GM12878 (cell line): Measurements from ENCODE around the gene NTF3. TPM values are rescaled to one million over a fixed set of nuclear protein-coding genes. Genes with fewer than 3 reads are reported as not detected.

ENCODE experiments used
- ATAC-seq: fragments of 200-7000 bp; cut with Tn5 transposase; 3 replicates; pipeline ENCODE4 v1.9.1; 2020; ENCODE audit warnings: mild to moderate bottlenecking, moderate library complexity
- BruUV-seq: library from RNA; stranded (reverse); fragments of 400-500 nt; replicated peaks from 2 replicates; lab custom pipeline; 2021; lab: Mats Ljungman, UMichigan
- CTCF ChIA-PET: fragments of 300-600 bp; sonication (Branson Sonifier 250); formaldehyde crosslinking; extraction: SDS; loops from one replicate; lab custom pipeline; 2021; ENCODE audit warnings: inconsistent platforms; lab: Yijun Ruan, JAX
- POLR2A ChIA-PET: fragments of 350-600 bp; formaldehyde crosslinking; extraction: SDS; loops from one replicate; lab custom pipeline; 2021; ENCODE audit warnings: inconsistent platforms; lab: Charles Lee
- RAD21 ChIA-PET: fragments of 300-600 bp; sonication (Branson Sonifier 250); formaldehyde crosslinking; loops from one replicate; lab custom pipeline; 2023; ENCODE audit warnings: antibody characterized with exemption; ENCODE audit not compliant: unreplicated experiment; lab: Charles Lee
- SMC1A ChIA-PET: fragments of 300-600 bp; sonication (Branson Sonifier 250); formaldehyde crosslinking; loops from one replicate; lab custom pipeline; 2023; ENCODE audit not compliant: unreplicated experiment, uncharacterized antibody; lab: Charles Lee
- DNase-seq: peaks from one replicate; pipeline ENCODE4 v3.0.0-alpha.2; 2011; ENCODE audit warnings: low read depth, low spot score
- FAIRE-seq: peaks from 3 replicates; lab custom pipeline; 2011; peaks lifted over from hg19 to GRCh38; lab: Jason Lieb, UNC
- H2AFZ ChIP-seq: 2 replicates; pipeline ENCODE4 v1.6.0; 2011; ENCODE audit warnings: low read depth, low read length, control low read depth; ENCODE audit not compliant: control insufficient read depth
- H3K27ac ChIP-seq: 2 replicates; pipeline ENCODE4 v1.5.1; 2011; ENCODE audit warnings: control low read depth; ENCODE audit not compliant: control insufficient read depth, insufficient read depth
- H3K27me3 ChIP-seq, 2 experiments: replicated peaks in 1 of 2; 2 replicates each; pipeline versions ENCODE4 v1.6.0 to v1.6.1; 2011; ENCODE audit warnings: low read length in 1 of 2; ENCODE audit not compliant: control insufficient read depth in 2 of 2, insufficient read depth in 2 of 2
- H3K36me3 ChIP-seq, 2 experiments: 2 replicates each; pipeline ENCODE4 v1.5.1; 2011; ENCODE audit warnings: low read length in 1 of 2; ENCODE audit not compliant: control insufficient read depth in 2 of 2, insufficient read depth in 2 of 2
- H3K4me1 ChIP-seq: 2 replicates; pipeline ENCODE4 v1.6.1; 2011; ENCODE audit warnings: mild to moderate bottlenecking, low read length, moderate library complexity, mixed read lengths; ENCODE audit not compliant: control insufficient read depth, insufficient read depth
- H3K4me2 ChIP-seq: 2 replicates; pipeline ENCODE4 v1.6.0; 2011; ENCODE audit warnings: control low read depth; ENCODE audit not compliant: control insufficient read depth, insufficient read depth
- H3K4me3 ChIP-seq: fragments of 200-600 bp; sonication (generic); 2 replicates; pipeline ENCODE4 v1.5.1; 2016
- H3K79me2 ChIP-seq: 2 replicates; pipeline ENCODE4 v1.6.0; 2011; ENCODE audit warnings: low read length; ENCODE audit not compliant: control insufficient read depth, insufficient read depth
- H3K9ac ChIP-seq: 2 replicates; pipeline ENCODE4 v1.8.0; 2011; ENCODE audit warnings: low read length, control low read depth, mixed read lengths; ENCODE audit not compliant: control insufficient read depth, insufficient read depth
- H3K9me3 ChIP-seq: replicated peaks from 3 replicates; pipeline ENCODE4 v1.5.1; 2011; ENCODE audit warnings: mild to moderate bottlenecking, low read length; ENCODE audit not compliant: control insufficient read depth, insufficient read depth
- H4K20me1 ChIP-seq: 2 replicates; pipeline ENCODE4 v1.6.0; 2011; ENCODE audit not compliant: control insufficient read depth, insufficient read depth
- EP300 ChIP-seq, 2 experiments: fragments of 150-350 bp in 1 of 2; IDR thresholded peaks; 2 replicates each; pipeline ENCODE4 v1.6.1; 2011 to 2012; ENCODE audit warnings: low read depth in 2 of 2, low read length in 2 of 2, borderline replicate concordance in 1 of 2, improper control_type of control experiment in 1 of 2, inconsistent platforms in 1 of 2; ENCODE audit not compliant: control insufficient read depth in 1 of 2
- NFXL1 ChIP-seq: fragments of 450-650 bp; IDR thresholded peaks from 2 replicates; pipeline ENCODE4 v1.6.1; 2017; ENCODE audit warnings: antibody characterized with exemption, mild to moderate bottlenecking, borderline replicate concordance
- NR2C1 ChIP-seq: fragments of 450-650 bp; IDR thresholded peaks from 2 replicates; pipeline ENCODE4 v1.6.1; 2017; ENCODE audit warnings: antibody characterized with exemption, mild to moderate bottlenecking, moderate library complexity
- PAX5 ChIP-seq: IDR thresholded peaks from 2 replicates; pipeline ENCODE4 v1.6.1; 2011; ENCODE audit warnings: low read depth, low read length, borderline replicate concordance
- PBX3 ChIP-seq: IDR thresholded peaks from 2 replicates; pipeline ENCODE4 v1.6.1; 2011; ENCODE audit warnings: mild to moderate bottlenecking, low read depth, low read length, moderate library complexity; ENCODE audit not compliant: insufficient replicate concordance
- YBX1 ChIP-seq: fragments of 450-650 bp; IDR thresholded peaks from 2 replicates; pipeline ENCODE4 v1.6.1; 2016; ENCODE audit warnings: antibody characterized with exemption
- WGBS: methylation state at CpG from one replicate; pipeline ENCODE4 v1.1.6; 2016; ENCODE audit warnings: low lambda C conversion rate; ENCODE audit not compliant: insufficient replicate concordance, insufficient coverage; ENCODE audit errors: missing lambda C conversion rate; 5-methylcytosine and 5-hydroxymethylcytosine counted together
- in situ Hi-C: fragments of 300-500 bp; cut with MboI; formaldehyde crosslinking; loops from 9 replicates; pipeline ENCODE4 v1.14.3; 2018; ENCODE audit warnings: mixed read lengths
- intact Hi-C: fragments of 100-400 bp; cut with micrococcal nuclease; formaldehyde crosslinking; loops from one replicate; pipeline ENCODE4 v1.14.2; 2022; ENCODE audit not compliant: unreplicated experiment
- polyA plus RNA-seq, 11 experiments: library from polyadenylated mRNA; depleted of rRNA in 4 of 11; unstranded in 6 of 11; stranded (reverse) in 5 of 11; fragments of >200 nt; fragmentation: Nextera tagmentation in 4 of 11; fragmentation: Illumina TruSeq in 1 of 11; extraction: Ambion mirVana in 4 of 11; extraction: Trizol in 1 of 11; gene quantifications; 1 replicate in 1 of 11; 2 replicates in 10 of 11; pipeline versions ENCODE4 v1.2.1 to v1.2.3, GENCODE V29; 2011 to 2016; ENCODE audit warnings: inconsistent platforms in 2 of 11, missing spikeins in 2 of 11, low read depth in 1 of 11
- total RNA-seq, 4 experiments: library from RNA; depleted of rRNA in 3 of 4; stranded (reverse); fragments of >200 nt in 3 of 4; fragmentation: Illumina TruSeq in 1 of 4; extraction: Trizol in 1 of 4; gene quantifications; 2 replicates each; pipeline versions ENCODE4 v1.2.1 to v1.2.3, GENCODE V29; 2013 to 2021
- TF ChIP-seq, protein P1 (sequence below): IDR thresholded peaks from 2 replicates; pipeline ENCODE4 v1.6.1; 2012; ENCODE audit warnings: improper control_type of control experiment, low read depth, low read length; ENCODE audit not compliant: insufficient replicate concordance
- TF ChIP-seq, protein P2 (sequence below): IDR thresholded peaks from 2 replicates; pipeline ENCODE4 v1.6.1; 2012; ENCODE audit warnings: mild to moderate bottlenecking, low read depth, low read length

Gene NTF3
- total and polyA plus RNA-seq, 10 of the 15 experiments (the other 5 are each of a cell fraction or from before 2014, with no cell fraction given): 0.07 TPM; not detected in 9

DNA sequence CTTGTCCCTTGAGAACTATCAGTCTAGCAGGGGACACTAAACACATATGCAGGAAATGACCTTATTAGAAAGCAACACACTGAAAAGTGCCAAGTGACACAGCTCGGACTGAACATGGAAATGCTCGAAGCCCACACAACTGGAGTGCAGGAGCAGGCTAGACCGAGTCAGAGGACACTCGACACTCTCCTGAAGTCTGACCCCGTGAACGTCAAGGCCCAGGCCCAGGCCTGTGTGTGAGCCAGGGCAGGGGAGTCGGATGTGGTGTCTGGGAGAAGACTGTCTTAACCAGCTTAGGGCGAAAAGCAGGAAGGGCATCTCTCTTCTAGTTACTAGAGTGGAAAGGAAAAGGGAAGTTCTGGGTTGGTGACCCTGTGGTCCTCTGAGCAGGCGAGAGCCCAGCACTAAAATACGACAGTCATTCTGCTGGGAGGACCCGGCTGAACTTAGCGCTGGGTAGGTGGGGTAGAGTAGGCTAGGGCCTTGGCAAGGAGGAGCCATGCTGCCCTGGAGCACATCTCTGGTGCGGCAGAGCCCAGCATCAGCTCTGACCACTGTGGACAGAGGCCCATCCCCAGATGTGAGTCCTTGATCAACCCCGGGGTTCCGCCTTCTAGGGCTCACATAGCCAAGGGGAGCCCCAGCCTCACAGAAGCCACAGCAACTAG, 93.0 kb downstream of the NTF3 start (continued):
- no peak for TF ChIP-seq EP300 (IDR thresholded peaks at IDR 0.05; ENCODE audit: borderline replicate concordance in 1 of 2, control insufficient read depth in 1 of 2, low read depth in 2 of 2, low read length in 2 of 2)
- TF ChIP-seq, protein P1, sequence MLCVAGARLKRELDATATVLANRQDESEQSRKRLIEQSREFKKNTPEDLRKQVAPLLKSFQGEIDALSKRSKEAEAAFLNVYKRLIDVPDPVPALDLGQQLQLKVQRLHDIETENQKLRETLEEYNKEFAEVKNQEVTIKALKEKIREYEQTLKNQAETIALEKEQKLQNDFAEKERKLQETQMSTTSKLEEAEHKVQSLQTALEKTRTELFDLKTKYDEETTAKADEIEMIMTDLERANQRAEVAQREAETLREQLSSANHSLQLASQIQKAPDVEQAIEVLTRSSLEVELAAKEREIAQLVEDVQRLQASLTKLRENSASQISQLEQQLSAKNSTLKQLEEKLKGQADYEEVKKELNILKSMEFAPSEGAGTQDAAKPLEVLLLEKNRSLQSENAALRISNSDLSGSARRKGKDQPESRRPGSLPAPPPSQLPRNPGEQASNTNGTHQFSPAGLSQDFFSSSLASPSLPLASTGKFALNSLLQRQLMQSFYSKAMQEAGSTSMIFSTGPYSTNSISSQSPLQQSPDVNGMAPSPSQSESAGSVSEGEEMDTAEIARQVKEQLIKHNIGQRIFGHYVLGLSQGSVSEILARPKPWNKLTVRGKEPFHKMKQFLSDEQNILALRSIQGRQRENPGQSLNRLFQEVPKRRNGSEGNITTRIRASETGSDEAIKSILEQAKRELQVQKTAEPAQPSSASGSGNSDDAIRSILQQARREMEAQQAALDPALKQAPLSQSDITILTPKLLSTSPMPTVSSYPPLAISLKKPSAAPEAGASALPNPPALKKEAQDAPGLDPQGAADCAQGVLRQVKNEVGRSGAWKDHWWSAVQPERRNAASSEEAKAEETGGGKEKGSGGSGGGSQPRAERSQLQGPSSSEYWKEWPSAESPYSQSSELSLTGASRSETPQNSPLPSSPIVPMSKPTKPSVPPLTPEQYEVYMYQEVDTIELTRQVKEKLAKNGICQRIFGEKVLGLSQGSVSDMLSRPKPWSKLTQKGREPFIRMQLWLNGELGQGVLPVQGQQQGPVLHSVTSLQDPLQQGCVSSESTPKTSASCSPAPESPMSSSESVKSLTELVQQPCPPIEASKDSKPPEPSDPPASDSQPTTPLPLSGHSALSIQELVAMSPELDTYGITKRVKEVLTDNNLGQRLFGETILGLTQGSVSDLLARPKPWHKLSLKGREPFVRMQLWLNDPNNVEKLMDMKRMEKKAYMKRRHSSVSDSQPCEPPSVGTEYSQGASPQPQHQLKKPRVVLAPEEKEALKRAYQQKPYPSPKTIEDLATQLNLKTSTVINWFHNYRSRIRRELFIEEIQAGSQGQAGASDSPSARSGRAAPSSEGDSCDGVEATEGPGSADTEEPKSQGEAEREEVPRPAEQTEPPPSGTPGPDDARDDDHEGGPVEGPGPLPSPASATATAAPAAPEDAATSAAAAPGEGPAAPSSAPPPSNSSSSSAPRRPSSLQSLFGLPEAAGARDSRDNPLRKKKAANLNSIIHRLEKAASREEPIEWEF: no peak
- TF ChIP-seq, all 136 proteins: peak for 0

GRCh38 chr12:5525783-5526367, 94.0 kb downstream of the NTF3 start:
- FAIRE-seq: no peak
- WGBS: 12% methylated on average over 4 of the region's 4 CpGs
- H3K36me3 ChIP-seq: no peaks in the 10 kb centered on the region
- TF ChIP-seq NR2C1 (no peak), YBX1 (no peak), PAX5 (no peak), NFXL1 (no peak), PBX3 (no peak)
- TF ChIP-seq, protein P2, sequence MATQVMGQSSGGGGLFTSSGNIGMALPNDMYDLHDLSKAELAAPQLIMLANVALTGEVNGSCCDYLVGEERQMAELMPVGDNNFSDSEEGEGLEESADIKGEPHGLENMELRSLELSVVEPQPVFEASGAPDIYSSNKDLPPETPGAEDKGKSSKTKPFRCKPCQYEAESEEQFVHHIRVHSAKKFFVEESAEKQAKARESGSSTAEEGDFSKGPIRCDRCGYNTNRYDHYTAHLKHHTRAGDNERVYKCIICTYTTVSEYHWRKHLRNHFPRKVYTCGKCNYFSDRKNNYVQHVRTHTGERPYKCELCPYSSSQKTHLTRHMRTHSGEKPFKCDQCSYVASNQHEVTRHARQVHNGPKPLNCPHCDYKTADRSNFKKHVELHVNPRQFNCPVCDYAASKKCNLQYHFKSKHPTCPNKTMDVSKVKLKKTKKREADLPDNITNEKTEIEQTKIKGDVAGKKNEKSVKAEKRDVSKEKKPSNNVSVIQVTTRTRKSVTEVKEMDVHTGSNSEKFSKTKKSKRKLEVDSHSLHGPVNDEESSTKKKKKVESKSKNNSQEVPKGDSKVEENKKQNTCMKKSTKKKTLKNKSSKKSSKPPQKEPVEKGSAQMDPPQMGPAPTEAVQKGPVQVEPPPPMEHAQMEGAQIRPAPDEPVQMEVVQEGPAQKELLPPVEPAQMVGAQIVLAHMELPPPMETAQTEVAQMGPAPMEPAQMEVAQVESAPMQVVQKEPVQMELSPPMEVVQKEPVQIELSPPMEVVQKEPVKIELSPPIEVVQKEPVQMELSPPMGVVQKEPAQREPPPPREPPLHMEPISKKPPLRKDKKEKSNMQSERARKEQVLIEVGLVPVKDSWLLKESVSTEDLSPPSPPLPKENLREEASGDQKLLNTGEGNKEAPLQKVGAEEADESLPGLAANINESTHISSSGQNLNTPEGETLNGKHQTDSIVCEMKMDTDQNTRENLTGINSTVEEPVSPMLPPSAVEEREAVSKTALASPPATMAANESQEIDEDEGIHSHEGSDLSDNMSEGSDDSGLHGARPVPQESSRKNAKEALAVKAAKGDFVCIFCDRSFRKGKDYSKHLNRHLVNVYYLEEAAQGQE: no peak

More at GRCh38 chr12:5525783-5526367, 94.0 kb downstream of the NTF3 start:
- ATAC-seq: no peak
- Histone ChIP-seq H3K79me2 (no peaks in the 10 kb centered on the region), H3K27ac (no peak overlapping the region), H3K27me3 (peaks cover 0 to 1% of the 10 kb centered on the region in 2 experiments; a peak in 1 of 4 replicates), H3K9me3 (no peaks in the 10 kb centered on the region), H3K4me2 (no peak overlapping the region), H3K9ac (no peak overlapping the region), H2AFZ (no peak overlapping the region), H3K4me1 (no peaks in the 10 kb centered on the region), H3K4me3 (no peak overlapping the region), H4K20me1 (no peaks in the 10 kb centered on the region)
- SMC1A ChIA-PET: interaction anchor here (0.6 kb wide), 1 partner anchor 1678 kb away, joined by 3 read pairs; no protein-coding TSS in a partner anchor
- BruUV-seq: no TSS peak
- CTCF ChIA-PET: no interaction called here
- intact Hi-C loops: no loop called here
- in situ Hi-C loops: no loop called here
- RAD21 ChIA-PET: no interaction called here
- no peak for DNase-seq
- POLR2A ChIA-PET: no interaction called here
